ENCODE measurements around the gene ADARB2.
A peak's percentile ranks its signal among the peaks of the same experiment; 100 is the strongest.

The ADARB2 gene

DNA sequence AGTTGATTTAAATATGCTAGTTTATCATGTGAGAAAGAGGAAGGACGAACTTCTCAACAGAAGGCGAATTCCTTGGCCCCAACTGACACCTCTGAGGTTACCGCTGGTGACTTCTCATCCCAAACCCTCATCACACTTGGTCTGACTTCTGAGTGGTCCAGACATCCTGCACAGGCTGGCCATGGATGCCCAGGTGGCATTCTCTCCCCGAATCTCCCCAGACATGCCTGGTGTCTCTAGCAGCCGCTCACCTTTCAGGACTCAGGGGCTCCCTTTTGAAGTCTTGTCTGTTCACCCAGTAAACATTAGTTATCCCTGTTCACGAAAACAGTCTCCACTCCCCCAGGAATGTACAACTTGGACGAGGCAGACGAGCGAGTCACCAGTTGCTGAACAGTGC is 157.7 kb downstream of the ADARB2 start:
- no peak for DNase-seq

- DNase-seq, result no peak
Measured at GRCh38 chr10:1579141-1579491, 158.2 kb downstream of the ADARB2 start.

DNA sequence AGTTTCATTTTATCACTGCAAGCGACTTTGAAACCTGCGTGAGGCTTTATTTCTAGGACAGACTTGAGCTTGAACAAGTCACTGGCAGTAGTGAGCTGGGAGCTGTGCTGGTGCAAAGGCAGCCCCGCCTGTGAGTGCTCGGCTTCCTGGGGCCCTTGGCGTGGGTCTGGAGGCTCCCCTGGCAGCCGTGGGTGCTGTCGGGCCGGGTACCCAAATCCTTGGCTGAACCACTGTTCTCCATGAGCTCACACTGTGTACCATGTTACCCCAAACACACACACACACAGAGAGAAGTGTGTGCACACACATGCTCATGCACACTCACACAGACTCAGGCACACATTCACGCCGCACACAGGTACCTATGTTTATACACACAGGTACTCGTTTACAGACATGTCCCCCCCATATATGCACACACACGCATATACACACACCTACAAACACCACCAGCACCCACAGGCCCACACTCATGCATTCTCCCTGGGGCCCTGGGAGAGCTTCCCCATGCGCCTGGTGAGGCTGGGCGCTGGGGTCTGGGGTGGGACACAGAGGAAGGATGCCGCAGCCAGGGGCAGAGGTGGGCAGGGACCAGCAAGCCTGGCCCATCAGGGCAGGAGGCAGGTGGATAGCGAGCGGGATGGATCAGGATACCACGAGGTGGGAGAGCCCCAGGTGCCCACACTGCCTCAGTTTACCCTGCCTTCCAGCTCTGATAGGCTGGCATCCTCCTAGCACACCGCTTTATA is 158.8 kb downstream of the ADARB2 start:
- DNase-seq, result no peak

- DNase-seq, result no peak
Measured at GRCh38 chr10:1577945-1578344, 159.4 kb downstream of the ADARB2 start.

DNA sequence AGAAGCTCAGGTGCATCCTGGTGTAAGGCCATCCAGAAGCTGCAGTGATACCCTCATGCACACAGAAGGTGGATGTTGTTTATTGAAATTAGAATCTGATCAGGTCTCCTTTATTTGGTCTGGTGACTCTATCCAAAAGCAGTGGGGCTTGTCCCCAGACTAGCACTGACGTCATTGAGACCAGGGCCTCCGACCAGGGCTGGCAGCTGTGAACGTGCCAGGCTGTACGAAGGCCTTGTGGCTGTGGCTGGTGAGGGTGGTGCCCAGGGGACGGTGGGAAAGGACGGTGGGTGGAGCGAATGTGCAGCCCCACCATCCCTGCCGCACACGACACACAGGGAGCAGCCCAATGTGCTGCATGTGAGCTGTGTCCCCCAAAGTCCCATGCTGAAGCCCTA is 160.0 kb downstream of the ADARB2 start:
- DNase-seq, result no peak

GRCh38 chr10:1576467-1577372 is 160.6 kb downstream of the ADARB2 start:
- DNase-seq, result no peak

DNA sequence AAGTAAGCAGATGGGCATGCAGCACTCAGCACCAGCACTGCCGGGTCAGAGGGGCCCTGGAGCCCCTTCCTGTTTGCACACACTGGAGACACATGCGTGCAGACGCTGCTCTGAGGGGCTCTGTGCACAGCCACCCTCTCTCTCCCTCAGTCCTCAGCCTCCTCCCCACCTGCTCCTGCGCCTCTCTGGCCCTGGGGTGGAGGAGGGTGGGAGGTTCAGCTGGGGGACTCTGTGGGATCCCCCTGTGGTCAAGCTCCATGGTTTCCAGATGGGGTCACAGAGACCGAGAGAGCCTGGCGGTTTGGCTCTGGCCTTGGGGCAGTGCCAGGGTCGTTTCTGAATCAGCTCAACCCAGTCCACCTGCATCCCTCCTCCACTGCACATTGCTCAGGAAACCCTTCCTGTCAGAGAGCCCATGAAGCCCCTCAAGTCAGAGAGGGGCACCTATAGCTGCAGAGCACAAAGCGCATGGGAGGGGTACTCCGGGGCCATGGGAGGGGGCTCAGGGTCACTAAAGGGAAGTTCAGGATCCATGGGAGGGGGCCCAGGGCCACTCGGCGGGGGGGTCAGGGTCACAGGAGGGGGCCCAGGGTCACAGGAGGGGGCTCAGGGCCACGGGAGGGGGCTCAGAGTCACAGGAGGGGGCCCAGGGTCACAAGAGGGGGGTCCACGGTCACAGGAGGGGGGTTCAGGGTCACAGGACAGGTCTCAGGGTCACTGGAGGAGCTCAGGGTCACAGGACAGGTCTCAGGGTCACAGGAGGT is 161.7 kb downstream of the ADARB2 start:
- DNase-seq, result no peak

- DNase-seq, result no peak
Measured at GRCh38 chr10:1574719-1575118, 162.6 kb downstream of the ADARB2 start.

DNA sequence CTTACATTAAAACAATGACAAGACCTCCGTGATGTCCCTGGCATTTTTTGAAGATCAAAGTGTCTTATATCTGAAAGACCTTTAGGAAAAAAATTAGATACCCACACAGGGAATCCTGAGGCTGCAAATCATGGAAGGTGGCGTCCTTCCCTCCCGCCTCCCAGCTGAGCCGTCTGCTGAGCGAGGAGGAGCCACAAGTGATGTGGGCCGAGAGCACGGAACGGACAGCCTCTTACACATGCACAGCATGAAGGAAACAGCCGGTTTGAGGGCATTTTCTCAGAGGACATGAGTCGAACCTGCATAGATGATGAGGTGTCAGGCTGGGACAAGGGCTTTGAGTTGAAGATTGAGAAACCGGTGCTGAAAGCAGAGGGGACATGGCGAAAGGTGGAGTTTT is 163.3 kb downstream of the ADARB2 start:
- no peak for DNase-seq

DNA sequence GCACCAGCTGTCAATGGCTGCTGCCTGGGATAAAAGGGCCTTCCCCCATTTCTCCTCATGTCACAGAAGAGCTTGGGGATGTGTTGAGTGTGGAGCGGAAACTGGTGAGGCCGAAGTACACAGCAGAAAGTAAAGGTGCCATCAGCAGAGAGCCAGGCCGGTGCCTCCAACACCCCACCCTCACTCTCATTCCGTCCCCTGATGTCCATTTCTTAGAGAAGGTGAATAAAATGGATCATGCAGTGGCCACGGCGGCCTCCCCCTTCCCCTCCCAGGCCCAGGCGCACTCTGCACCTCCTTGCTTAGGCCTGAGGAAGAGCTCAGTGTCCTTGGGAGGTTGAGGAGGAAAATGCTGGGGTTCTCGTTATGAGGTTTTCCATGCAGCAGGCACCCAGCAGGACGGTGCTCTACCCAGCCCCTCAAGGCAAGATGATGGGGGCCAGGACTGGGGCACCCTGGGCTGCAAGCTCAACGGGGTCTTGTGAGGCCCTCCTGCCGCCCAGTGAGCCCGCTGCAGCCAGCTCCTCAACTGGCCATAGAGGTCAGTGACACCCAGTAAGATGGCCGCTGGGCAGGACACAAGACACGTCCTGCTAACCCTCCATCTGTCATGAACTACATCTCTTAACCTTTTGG is 163.9 kb downstream of the ADARB2 start:
- no peak for DNase-seq

GRCh38 chr10:1572519-1573333 is 164.6 kb downstream of the ADARB2 start:
- peak; percentile 67 for DNase-seq

GRCh38 chr10:1571587-1572237 is 165.6 kb downstream of the ADARB2 start:
- DNase-seq, result no peak

GRCh38 chr10:1570416-1571051 is 166.8 kb downstream of the ADARB2 start:
- DNase-seq, result no peak

GRCh38 chr10:1569208-1569607 is 168.1 kb downstream of the ADARB2 start:
- DNase-seq, result no peak

DNA sequence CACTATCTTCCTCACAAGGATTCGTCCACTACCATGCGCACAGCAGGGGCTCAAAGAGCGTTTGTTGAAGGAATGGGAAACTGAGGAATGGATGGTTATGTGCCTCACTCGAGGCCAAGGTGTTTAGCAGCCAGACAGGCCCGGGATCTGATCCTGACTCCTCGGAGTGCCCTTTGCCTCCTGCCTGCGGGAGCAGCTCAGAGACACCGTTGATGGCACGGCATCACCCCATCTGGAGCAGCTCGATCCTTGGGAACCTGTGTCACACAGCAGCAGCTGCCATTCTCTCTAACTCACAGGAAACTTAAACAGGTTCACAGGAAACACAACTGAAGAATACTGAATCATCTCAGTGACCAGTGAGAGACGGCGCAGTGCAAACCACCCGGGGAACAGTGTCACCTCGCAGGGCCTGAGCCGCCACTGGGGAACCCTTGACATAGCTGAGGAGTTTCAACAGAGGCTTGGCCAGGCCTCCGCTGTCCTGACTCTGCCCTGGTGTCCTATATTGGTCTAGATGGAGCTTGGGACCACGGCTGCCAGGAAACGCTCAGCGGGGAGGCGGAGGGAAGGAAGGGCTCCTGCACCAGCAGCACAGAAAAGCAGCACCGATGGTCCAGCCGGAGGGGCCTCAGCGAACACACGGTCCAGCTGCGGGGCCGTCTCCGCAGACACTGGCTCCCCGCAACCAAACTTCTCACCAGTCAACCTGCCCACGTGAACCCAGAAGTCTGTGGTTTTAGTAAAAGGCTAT is 169.4 kb downstream of the ADARB2 start:
- no peak for DNase-seq

- no peak for DNase-seq
Measured at GRCh38 chr10:1567152-1567551, 170.2 kb downstream of the ADARB2 start.

- DNase-seq, result no peak
Measured at GRCh38 chr10:1564791-1565190, 172.5 kb downstream of the ADARB2 start.

GRCh38 chr10:1563028-1563427 is 174.3 kb downstream of the ADARB2 start:
- no peak for DNase-seq

DNA sequence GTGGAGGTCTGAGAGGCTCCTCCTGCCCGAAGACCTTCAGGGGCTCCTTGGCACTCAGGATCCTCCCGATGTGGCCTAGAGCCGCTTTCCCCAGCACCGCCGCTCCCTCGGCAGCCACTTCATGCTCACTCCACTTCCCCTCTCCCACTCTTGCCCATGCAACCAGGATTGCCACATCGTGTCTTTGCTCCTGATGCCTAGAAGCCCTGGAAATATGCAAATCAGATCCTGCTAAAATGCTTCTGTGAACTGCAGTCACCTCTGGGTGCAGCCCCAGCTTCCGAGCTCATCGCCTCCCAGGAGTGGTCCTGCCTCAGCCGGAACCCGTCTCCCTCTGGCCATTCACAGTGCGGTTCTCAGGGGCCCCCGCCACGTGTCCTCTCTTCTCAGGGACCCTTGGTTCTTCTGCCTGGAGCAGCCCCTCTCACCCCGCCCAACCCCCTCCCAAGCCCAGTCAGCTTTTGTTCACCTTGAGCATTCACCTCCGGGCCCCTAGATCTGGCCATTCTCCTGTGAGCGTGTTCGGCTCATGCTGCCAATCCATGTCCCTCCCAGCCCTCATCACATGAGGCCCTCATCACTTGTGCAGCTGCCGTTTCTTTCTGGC is 175.5 kb downstream of the ADARB2 start:
- DNase-seq, result no peak

All from NCI-H748 treated with DMSO at 0.1 percent for 48 hours (cell line).